ENCODE measurements around the gene IQCE. TPM values are rescaled to one million over a fixed set of nuclear protein-coding genes. Genes with fewer than 3 reads are reported as not detected.

IQCE gene
- polyA plus RNA-seq, 3 donors: 1.8 to 8.4 (median 3.0) TPM

GRCh38 chr7:2594599-2594998, 35.8 kb downstream of the IQCE start:
- TF ChIP-seq CTCF (IDR thresholded peaks at IDR 0.05): no peak
- no peaks in the 10 kb centered on the region for H3K4me1 Mint-ChIP-seq
- Histone ChIP-seq H3K36me3 (replicated peaks in 1 of 2; ENCODE audit: control insufficient read depth in 1 of 2, insufficient read depth in 2 of 2, low read length in 2 of 2) (peaks cover 68 to 99% of the 10 kb centered on the region in 2 donors), H3K4me1 (ENCODE audit: control insufficient read depth in 1 of 2, insufficient read depth in 2 of 2, low read length in 2 of 2) (no peaks in the 10 kb centered on the region), H4K20me1 (ENCODE audit: insufficient read depth, low read length) (no peaks in the 10 kb centered on the region), H3K4me3 (replicated peaks in 1 of 3; ENCODE audit: low read depth in 2 of 3, low read length in 3 of 3) (no peak overlapping the region), H3K9ac (ENCODE audit: insufficient read depth, low read length, poor library complexity, severe bottlenecking) (no peak overlapping the region), H3K9me3 (replicated peaks in 1 of 2; ENCODE audit: control insufficient read depth in 1 of 2, insufficient read depth in 1 of 2, low read length in 2 of 2) (no peaks in the 10 kb centered on the region), H3K4me2 (replicated peaks; ENCODE audit: extremely low read depth, low read length, poor library complexity, severe bottlenecking) (no peak overlapping the region), H3K27ac (ENCODE audit: low read depth in 1 of 2, low read length in 2 of 2) (no peak overlapping the region), H3K79me2 (ENCODE audit: insufficient read depth, low read length) (no peaks in the 10 kb centered on the region), H3K27me3 (ENCODE audit: control insufficient read depth in 2 of 2, insufficient read depth in 2 of 2, low read length in 2 of 2) (no peaks in the 10 kb centered on the region), H2AFZ (ENCODE audit: insufficient read depth, low read depth, low read length, poor library complexity, severe bottlenecking) (no peak overlapping the region)
- intact Hi-C loops (cut with micrococcal nuclease): no loop called here
- H3K9me3 Mint-ChIP-seq: no peaks in the 10 kb centered on the region
- no peaks in the 10 kb centered on the region for H3K27me3 Mint-ChIP-seq (ENCODE audit: low read depth in 3 of 3)
- H3K27ac Mint-ChIP-seq: peak overlapping the region in 2 of 7 donors; percentile 12 to 63
- WGBS (ENCODE audit: insufficient coverage): 84% methylated on average over 4 of the region's 10 CpGs
- DNase-seq: no peak
- no peak overlapping the region for H3K4me3 Mint-ChIP-seq
- peaks cover 67 to 92% of the 10 kb centered on the region in 2 donors for H3K36me3 Mint-ChIP-seq

GRCh38 chr7:2595258-2595860, 36.6 kb downstream of the IQCE start:
- H3K4me3 ChIP-seq (replicated peaks in 1 of 3; ENCODE audit: low read depth in 2 of 3, low read length in 3 of 3): no peak overlapping the region
- H3K9ac ChIP-seq (ENCODE audit: insufficient read depth, low read length, poor library complexity, severe bottlenecking): no peak overlapping the region
- H3K27me3 Mint-ChIP-seq (ENCODE audit: low read depth in 3 of 3): no peaks in the 10 kb centered on the region
- no peak overlapping the region for H3K4me3 Mint-ChIP-seq
- peaks cover 70 to 98% of the 10 kb centered on the region in 2 donors for H3K36me3 ChIP-seq (replicated peaks in 1 of 2; ENCODE audit: control insufficient read depth in 1 of 2, insufficient read depth in 2 of 2, low read length in 2 of 2)
- intact Hi-C loops (cut with micrococcal nuclease): no loop called here
- H3K27ac ChIP-seq (ENCODE audit: low read depth in 1 of 2, low read length in 2 of 2): no peak overlapping the region
- no peaks in the 10 kb centered on the region for H3K9me3 Mint-ChIP-seq
- no peak overlapping the region for H2AFZ ChIP-seq (ENCODE audit: insufficient read depth, low read depth, low read length, poor library complexity, severe bottlenecking)
- no peak overlapping the region for H3K27ac Mint-ChIP-seq
- no peaks in the 10 kb centered on the region for H3K4me1 ChIP-seq (ENCODE audit: control insufficient read depth in 1 of 2, insufficient read depth in 2 of 2, low read length in 2 of 2)
- H3K9me3 ChIP-seq (replicated peaks in 1 of 2; ENCODE audit: control insufficient read depth in 1 of 2, insufficient read depth in 1 of 2, low read length in 2 of 2): no peaks in the 10 kb centered on the region
- no peaks in the 10 kb centered on the region for H3K4me1 Mint-ChIP-seq
- H3K27me3 ChIP-seq (ENCODE audit: control insufficient read depth in 2 of 2, insufficient read depth in 2 of 2, low read length in 2 of 2): no peaks in the 10 kb centered on the region
- TF ChIP-seq CTCF (IDR thresholded peaks at IDR 0.05): no peak
- no peak for DNase-seq
- H3K36me3 Mint-ChIP-seq: peaks cover 66 to 94% of the 10 kb centered on the region in 2 donors
- H4K20me1 ChIP-seq (ENCODE audit: insufficient read depth, low read length): no peaks in the 10 kb centered on the region
- no peak overlapping the region for H3K4me2 ChIP-seq (replicated peaks; ENCODE audit: extremely low read depth, low read length, poor library complexity, severe bottlenecking)
- 88% methylated on average over 23 of the region's 27 CpGs for WGBS (ENCODE audit: insufficient coverage)
- no peaks in the 10 kb centered on the region for H3K79me2 ChIP-seq (ENCODE audit: insufficient read depth, low read length)

All from CD14-positive monocyte (primary cell).